HG02884 (cell line): Measurements from ENCODE around the gene MAP6.
"Not testable (repeated sequence)": the region's sequence is repeated elsewhere in the genome, so short reads cannot be mapped to it uniquely, and the experiment has no call there.

Source experiments
- ATAC-seq: cut with Tn5 transposase; IDR thresholded peaks from one replicate; pipeline ENCODE4 v1.9.1; 2021; ENCODE audit warnings: mild to moderate bottlenecking, moderate library complexity; ENCODE audit not compliant: unreplicated experiment

MAP6 gene

DNA sequence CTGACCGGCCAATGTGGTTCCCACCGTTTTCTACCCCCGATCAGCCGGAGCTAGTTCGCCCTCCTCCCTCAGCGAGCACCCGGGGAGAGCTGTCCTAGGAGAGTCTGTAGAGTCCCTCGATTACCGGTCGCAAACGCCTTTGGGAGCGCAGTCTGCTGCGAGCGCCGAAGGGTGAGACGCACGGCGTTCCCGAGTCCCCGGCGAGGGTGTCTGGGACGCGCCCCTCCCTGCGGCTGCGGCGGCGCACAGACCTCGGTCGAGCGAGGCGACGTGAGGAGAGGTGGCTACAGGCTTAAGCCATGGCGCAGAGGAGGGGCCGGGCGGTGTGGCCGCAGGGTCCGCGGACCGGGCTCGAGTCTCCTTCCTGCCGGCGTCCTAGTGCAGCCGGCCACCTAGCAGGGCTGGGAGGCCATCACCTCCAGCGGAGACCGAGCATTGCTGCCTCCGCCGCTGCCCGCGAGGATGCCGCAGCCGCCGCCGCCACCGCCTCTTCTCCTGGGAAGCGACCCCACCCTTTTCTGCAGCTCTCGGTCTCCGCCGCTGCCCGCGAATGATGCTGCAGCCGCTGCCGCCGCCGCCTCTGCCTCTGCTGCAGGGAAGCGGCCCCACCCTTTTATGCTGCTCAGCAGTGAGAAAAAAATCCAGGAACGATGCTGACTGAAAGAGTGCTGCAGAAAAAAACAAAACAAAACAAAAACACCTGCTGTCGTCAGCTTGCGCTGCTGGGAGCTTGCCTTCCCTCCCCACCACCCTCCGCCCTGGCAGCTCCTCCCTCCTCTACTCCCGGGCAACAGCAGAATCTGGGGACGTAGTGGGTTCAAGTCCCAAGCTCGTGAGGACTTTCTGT lies at the start of gene MAP6:
TSS of gene MAP6 (minus strand) at position 588 of the 847 bp plus-strand sequence. CDS start 669 bp downstream, outside the sequence.
- ATAC-seq = no peak

DNA sequence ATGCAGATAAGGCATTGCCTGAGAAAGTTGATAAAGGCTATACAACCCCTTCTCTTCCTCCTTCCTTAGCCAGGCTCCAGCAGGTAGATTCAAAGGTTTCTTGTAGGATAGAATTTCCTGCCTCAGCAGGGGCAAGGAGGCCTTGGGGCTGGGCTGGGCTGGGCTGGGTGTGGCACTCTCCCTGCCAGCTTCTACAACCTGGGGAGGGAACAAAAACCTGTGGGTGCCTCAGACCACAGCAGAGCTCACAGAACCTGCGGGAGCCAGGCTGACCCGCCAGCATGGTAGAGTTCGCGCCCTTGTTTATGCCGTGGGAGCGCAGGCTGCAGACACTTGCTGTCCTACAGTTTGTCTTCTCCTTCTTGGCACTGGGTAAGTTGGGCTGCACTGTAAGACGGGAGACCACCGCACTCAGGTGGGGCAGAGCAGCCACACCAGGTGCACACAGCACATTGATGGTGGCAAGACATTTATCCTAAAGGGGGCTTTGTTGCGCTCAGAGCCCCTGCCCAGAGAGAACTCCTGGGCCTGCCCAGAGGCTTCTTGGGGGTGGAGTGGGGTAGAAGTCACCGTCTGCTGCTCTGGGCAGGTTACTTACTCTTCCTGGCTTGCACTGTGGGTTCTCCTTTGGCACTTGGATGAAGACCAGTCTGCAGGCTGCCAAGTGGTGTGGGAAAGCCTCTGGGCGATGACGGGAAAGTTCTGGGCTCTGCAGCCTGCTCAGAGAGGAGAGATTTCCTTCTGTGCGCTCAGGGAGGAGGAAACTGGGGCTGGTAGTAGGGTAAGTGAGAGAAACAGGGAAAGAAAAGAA lies 49.0 kb upstream of the MAP6 start, which contains the start of gene MOGAT2:
TSS of gene MOGAT2 (plus strand) at position 231 of the 811 bp plus-strand sequence. CDS start at position 282, 51 bp downstream.
- no peak for ATAC-seq

DNA sequence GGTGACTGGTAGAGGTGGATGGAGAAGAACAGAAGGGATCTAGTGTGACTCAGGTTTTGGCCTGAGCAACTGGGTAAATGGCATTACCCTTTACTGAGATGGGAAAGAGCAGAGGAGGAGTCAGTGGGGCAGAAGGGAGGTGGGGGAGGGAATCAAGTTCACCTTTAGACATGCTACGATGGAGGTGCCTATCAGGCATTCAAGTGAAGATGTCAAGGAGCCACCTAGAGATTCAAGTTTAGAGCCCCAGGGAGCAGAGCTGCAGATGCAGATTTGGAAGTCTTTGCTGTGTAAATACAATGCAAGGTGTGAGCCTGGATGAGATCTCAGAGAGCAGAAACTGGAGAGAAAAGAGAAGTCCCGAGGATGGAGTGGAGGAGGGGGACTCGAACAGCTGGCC lies 47.8 kb upstream of the MAP6 start:
- no peak for ATAC-seq

DNA sequence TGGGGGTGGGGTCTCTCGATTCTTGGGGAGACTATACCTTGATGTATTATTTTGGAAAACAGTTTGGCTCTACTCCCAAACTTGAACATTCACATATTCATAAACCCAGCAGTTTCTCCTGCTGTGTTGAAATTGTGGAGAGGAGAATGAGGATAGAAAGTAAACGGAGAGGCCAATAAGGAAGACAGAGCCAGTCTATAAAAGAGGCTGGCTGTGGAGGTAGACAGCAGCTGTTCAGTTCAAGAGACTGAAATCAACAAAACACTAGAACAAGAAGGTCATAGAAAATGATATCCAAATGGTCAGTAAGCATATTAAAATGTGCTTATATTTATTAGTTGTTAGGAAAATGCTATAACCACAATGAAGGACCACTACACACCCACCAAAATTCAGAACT lies 46.9 kb upstream of the MAP6 start:
- ATAC-seq = no peak

DNA sequence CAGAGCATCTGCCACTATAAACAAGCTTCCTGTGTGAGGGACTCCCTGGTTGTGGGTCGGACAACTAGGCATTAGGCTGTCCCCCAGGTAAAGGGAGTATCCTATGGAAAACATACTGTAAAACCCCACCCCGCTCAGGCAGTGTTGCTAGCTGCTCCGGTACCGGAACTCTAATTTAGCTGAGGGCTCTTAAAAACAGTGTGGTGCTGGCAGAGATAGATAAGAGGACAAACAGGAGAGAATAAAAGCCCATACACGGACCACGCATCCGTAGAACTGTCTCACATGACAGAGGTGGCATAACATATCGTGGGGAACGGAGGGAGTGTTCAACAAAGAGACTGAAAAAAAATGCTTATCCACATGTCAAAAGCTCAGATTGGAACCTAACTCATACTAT lies 45.4 kb upstream of the MAP6 start:
- ATAC-seq = no peak

DNA sequence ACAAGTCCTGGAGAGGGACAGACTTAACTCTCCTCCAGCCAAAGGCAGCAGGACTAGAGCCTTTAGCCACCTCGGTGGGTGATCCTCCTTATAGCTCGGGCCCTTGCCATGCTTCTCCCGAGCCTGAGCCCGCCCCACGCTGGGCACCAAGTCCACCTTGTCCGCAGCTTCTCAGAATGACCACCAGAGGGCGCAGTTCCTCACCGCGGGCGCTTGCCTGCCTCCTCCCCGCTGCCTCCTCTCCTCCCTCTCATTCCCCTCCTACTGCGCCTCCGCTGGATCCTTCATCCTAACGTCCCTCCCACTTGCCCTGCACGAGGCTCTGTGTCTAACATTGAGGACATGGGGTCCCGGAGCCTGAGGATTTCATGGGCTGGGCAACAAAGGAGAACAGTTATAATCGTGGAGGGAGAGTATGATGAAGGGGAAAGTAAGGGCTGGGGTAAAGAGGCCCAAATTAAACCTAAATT lies 37.5 kb upstream of the MAP6 start:
- no peak for ATAC-seq

DNA sequence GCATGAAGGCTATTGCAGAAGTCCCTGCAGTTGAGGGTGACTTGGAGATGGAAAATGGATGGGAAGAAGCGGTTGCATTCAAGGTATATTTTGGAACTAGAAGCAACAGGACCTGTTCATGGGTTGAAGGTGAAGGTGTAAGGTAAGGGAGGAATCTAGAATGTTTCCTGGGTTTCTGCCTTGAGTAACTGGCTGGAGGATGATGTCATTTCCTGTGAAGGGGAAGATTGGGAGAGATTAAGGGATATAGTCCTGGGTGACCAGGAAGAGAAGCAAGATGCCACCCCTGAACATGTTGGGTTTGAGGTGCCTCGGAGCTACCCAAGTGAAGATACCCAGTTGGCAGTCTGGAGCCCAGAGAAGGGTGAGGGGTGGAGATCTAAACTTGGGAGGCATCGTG lies 36.7 kb upstream of the MAP6 start:
- ATAC-seq = no peak

DNA sequence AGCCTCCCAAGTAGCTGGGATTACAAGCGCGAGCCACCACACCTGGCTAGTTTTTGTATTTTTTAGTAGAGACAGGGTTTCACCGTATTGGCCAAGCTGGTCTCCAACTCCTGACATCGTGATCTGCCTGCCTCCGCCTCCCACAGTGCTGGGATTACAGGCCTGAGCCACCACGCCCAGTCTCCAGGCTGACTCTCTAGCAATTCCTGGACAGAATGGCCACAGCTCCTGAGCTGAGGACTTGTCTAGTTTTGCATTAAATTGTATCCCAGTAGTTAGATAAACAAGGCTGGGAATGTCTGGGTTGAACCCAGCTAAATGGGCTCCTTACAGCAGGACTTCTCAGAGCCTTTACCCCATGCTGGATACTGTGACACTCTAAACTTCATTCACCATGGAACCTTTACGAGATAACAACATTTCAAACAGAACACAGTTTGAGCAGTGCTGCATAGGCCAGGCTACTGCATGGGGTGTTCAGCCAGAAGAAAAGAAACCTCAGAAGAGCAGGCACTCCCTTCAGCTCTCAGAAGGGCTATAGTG lies 34.9 kb upstream of the MAP6 start:
- no peak for ATAC-seq

DNA sequence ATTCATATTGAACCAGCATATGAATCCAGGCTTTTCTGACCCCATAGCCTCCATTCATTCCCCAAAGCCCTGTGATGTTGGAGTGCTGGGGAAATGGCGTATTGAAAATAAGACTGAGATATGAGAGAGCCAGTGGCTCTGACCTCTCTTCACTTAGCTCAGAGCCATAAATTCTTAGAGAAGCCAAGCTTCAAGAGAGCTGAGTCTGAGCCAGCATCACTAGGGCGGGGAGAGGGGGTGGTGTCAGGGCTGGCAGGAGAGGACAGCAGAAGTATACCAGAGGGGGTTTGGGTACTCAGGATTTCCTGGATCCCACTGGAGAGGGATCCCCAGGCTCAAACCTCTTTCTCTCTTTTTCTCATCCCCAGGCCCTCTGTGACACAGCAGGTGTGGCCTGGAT lies 32.1 kb upstream of the MAP6 start:
- ATAC-seq = no peak

DNA sequence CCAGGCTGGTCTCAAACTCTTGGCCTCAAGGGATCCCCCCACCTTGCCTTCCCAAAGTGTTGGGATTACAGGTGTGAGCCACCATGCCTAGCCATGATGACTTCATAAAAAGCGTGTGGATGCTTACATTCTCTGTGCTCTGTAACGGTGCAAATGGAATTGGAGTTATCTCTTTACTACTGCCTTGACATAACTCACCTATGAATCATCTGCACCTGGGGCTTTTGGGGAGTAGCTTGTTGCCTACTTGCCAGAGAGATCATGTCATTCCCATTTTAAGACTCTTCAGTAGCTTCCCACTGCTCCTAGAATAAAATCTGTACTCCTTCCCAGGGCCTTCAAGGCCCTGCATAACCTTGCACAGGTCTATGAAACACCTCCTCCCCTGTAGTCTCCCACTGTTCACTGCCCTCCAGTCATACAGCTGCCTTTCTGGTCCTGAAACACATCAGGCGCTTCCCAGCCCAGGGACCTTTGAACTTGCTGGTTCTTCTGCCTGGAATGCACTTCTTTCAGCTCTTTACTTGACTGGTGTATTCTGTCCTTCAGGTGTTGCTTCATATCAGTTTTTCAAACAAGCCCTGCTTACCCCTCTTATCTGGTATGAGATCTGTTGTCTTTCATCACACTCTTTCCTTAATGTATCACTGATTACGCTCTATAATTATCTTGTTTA lies 29.2 kb upstream of the MAP6 start:
- ATAC-seq = no peak

DNA sequence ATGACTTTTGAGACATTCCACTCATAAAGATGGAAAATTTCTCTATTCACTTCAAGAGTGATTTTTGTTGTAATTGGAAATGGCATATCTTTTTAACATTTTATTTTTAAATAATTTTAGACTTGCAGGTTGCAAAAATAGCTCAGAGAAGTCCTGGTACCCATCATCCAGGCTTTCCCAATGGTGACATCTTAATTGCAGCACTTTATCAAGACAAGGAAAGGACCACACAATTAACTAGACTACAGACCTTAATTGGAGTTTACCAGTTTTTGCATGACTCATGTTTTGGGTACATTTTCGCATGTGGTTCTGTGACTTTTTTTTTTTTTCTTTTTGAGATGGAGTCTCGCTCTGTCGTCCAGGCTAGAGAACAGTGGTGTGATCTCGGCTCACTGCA lies 23.0 kb upstream of the MAP6 start:
- ATAC-seq = no peak

DNA sequence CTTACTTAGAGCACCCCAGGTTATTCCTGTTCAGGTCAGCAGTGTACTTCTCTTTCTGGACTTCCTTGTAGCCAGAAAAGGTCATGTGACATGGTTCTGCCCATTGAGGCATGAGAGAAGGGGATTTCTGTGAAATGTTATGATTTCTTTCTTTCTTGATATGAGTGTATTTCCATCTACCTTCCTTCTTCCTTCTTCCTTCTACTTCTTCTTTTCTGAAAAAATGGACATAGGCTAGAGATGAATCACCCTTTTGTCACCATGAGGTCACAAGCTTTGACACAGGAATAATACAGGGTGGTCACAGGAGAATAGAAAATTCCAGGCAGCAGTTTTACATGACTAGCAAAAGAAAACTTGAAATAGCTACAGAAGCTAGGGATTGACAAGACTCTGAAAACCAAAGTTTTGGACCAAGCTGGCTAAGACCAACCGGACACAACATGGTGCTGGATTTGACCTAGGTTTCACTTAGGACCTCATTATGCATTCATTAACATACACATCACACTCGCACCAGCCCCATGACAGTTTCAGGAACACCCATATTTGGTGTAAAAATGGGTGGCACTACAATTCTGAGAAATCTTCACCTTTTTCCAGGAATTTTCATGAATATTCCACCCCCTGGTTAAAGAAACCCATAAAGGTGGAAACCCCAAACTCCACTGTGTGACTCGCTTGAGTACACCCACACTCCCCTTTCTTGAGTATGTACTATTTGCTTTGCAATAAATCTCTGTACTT lies 21.2 kb upstream of the MAP6 start:
- ATAC-seq = peak; percentile 75

DNA sequence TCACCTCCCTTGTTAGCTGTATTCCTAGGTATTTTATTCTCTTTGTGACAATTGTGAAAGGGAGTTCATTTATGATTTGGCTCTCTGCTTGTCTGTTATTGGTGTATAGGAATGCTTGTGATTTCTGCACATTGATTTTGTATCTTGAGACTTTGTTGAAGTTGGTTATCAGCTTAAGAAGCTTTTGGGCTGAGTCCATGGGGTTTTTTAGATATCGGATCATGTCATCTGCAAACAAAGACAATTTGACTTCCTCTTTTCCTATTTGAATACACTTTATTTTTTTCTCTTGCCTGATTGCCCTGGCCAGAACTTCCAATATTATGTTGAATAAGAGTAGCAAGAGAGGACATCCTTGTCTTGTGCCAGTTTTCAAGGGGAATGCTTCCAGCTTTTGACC lies 15.0 kb upstream of the MAP6 start:
- ATAC-seq = not testable (repeated sequence)

DNA sequence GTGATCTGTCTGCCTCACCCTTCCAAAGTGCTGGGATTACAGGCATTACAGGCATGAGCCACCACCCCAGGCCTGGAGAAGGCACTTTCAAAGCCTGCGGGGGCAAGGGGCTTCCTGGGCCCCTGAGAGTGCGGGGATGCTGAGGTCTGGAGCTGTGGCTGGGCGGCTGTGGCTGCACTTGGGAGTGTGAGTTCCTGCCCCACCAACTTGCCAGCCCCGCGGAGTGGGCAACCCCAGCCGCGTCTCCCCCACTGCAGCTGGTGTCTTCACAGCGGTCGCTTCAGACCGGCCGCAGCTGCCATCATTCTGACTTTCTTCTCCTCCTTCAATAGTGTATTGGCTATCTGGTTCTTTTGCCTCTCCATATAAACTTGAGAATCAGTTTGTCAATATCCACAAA lies 10.7 kb upstream of the MAP6 start:
- ATAC-seq = no peak

DNA sequence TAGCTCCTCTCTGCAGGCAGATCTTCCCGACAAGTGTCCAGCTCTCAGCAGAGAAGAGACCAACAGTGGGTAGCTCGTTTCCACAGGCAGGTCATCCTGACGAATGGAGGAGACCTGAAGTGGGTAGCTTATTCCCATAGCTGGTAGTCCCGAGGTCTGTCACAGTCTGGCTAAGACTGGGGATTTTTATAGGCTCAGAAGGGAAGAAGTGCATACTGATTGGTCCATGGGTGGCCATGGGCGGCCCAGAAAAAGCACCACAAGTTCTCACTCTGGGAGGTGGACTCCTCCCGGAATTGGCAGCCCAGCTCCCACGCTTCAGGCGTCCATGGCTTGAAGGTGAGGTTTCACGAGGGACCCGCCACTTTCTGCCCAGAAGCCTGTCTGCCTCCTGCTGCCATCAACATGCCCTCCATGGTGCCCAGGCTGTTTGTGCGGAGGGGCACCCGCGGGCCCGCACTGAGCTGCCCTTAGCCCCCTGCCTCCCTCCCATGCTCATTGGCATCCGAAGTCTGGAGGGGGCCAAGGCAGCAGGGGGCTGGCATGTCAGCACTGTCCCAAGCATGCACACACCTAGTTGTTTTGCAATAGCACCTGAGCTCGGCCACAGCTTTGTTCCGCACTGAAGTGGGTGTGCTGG lies 9.9 kb upstream of the MAP6 start:
- ATAC-seq = no peak

DNA sequence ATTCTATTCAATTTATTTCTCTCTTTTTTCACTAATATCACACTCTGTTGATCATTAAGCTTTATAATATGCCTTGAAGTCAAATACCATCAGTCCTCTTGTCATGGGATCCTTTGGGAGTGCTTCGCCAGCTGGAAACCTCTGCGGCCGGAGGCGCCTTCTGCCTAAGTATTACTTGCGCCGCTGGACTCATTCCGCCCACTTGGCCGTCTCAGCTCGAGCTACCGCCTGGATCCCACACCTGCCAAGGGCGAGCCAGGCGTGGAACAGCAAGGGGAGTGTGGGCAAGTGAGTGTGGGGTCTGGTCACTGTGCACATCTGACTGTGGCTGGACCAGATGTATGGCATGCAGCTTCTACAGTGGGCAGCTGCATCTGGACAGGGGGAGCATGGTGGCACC lies 9.1 kb upstream of the MAP6 start:
- no peak for ATAC-seq

DNA sequence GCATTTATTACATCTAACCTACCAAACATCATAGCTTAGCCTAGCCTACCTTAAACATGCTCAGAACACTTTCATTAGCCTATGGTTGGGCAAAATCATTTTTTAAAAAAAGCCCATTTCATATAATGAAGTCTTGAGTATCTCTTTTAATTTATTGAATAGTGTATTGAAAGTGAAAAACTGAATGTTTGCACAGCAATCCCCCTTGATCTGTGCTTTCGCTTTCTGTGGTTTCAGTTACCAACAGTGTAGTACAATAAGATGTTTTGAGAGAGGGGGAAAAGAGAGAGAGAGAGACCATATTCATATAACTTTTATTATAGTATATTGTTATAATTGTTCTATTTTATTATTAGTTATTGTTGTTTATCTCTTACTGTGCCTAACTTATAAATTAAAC lies 8.4 kb upstream of the MAP6 start:
- ATAC-seq = no peak

DNA sequence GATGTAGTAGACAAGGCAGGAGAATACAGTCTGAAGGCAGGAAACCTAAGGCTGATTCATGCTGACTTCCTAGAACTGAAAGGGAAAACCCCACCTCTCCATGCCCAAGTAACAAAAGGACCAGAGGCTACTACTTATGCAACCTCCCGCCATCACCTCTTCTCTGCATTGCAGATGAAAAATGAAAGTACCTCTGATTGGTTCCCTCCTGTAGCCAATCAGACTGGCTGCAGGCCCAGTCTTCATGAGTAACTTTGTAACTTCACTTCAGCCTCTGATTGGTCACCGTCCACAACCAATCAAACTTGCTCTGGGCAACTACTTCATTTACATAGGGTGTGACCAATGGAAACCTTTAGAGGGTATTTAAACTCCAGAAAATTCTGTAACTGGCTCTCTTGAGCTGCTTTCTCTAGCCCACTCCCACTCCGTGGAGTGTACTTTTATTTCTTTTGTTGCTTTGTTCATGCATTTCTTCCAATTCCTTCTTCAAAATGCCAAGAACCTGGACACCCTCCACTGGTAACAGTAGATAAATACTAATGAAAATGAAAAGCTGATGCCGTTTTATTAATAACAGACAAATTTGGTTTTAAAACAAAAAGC lies 5.2 kb upstream of the MAP6 start:
- ATAC-seq = no peak

DNA sequence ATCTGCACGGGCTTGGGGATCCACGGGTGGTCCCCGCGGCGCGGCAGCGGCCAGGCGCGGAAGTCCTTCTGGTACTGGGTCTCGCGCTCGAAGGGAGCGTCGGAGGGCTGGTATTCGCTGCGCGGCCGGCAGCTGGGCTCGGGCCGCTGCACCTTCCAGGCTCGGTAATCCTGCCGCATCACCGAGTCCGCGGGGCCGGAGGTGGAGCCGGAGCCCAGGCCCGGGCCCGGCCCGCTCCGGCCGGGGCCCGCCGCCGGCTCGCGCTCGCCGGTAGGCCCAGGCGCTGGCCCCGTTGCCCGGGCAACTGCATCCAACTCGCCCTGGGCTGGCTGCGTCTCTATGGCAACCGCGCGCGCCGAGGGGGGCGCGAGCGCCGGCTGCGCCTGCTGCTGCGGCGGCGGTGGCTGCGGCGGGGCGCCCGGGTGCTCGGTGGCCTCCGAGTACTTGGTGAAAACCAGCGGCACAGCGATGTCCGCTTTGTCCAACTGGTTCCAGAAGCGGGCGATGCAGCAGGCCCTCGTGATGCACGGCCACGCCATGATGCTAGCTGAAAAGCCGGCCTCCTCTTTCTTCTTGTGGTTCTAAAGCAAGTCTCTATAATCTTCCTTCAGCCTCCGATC lies 897 bp downstream of the MAP6 start:
- ATAC-seq = no peak
